GM21390 (cell line): ENCODE measurements around the gene TBL1XR1.
A peak's percentile ranks its signal among the peaks of the same experiment; 100 is the strongest.
"Not testable (repeated sequence)": the region's sequence is repeated elsewhere in the genome, so short reads cannot be mapped to it uniquely, and the experiment has no call there.

Source experiments
- ATAC-seq: cut with Tn5 transposase; IDR thresholded peaks from one replicate; pipeline ENCODE4 v1.9.1; 2021; ENCODE audit not compliant: unreplicated experiment

The TBL1XR1 gene

GRCh38 chr3:177208781-177209180 is 11.5 kb upstream of the TBL1XR1 start:
- no peak for ATAC-seq

GRCh38 chr3:177208223-177208622 is 10.9 kb upstream of the TBL1XR1 start:
- no peak for ATAC-seq

GRCh38 chr3:177206936-177207335 is 9.7 kb upstream of the TBL1XR1 start:
- no peak for ATAC-seq

GRCh38 chr3:177203689-177204395 is 6.6 kb upstream of the TBL1XR1 start:
- no peak for ATAC-seq

DNA sequence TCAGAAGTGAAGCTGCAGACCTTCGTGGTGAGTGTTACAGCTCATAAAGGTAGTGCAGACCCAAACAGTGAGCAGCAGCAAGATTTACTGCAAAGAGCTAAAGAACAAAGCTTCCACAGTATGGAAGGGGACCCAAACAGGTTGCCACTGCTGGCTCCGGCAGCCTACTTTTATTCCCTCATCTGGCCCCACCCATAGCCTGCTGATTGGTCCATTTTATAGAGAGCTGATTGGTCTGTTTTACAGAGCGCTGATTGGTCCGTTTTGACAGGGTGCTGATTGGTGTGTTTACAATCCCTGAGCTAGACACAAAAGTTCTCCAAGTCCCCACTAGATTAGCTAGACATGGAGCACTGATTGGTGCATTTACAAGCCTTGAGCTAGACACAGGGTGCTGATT is 5.7 kb upstream of the TBL1XR1 start:
- ATAC-seq, result not testable (repeated sequence)

GRCh38 chr3:177201700-177202397 is 4.6 kb upstream of the TBL1XR1 start:
- peak; percentile 81 for ATAC-seq

- no peak for ATAC-seq
Observed at GRCh38 chr3:177199206-177199760, 2.0 kb upstream of the TBL1XR1 start.

DNA sequence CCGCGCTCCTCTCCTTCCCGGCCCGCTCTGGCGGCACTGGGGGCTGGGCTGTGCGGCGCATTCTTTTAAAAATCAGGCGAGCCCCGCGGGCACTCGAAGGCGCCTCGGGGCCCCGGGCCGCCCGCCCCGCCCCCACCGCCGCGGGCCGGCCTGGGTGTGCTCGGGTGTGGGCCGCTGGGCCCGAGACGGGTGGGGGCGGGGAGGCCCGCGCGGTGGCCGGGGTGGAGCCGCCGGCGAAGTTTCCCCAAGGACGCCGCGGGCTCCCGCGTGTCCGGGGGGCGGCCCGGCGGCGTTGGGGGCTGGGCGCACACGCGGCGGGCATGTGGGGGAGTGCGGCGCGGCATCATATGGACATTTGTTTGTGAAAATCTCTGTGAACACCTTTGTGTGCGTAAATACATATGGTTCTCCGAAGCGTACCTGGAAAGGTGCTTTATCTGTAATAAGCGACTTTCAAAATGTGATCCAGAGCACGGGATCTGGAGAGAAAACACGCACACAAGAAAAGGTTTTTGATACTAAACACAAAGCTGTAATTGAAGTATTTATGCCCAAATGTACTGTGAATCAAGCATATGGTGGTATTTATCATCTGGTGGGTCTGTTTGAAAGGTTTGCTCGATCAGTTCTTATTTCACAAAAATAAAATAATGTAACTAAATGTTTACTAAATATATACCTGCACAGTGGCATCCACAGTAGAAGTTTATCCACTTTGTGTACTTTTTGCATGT is 612 bp upstream of the TBL1XR1 start:
- peak; percentile 20 for ATAC-seq

DNA sequence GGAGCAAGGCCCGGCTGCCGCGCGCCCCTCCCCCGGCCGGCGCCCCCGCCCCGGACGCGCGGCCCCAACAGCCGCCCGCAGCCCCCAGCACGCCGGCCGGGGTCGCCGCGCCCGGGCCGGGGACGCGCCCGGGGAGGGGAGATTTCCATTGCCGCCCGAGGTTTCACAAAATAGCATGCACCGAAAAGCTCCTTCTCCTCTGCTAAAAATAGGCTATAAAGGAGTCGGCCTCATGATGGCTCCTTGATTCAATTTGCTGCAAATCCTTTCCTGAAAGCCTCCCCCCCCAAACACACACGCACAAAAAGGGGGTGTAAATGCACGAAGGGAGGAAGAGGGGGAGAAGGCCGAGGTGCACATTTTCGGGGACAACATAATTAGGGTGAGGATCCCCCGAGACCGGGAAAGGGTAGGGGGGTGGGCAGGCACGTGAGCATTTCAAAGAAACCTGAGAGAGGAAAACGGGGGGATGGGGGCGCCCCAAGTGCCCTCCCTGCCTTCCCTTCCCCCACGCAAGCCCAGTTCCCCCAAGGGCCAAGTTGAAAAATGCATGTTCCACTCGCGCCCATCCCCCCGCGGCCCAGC is 734 bp downstream of the TBL1XR1 start:
- ATAC-seq, result no peak

GRCh38 chr3:177196008-177196455 is 1.2 kb downstream of the TBL1XR1 start:
- no peak for ATAC-seq

GRCh38 chr3:177195242-177195991 is 1.9 kb downstream of the TBL1XR1 start:
- no peak for ATAC-seq

- ATAC-seq, result no peak
Observed at GRCh38 chr3:177194299-177194698, 3.0 kb downstream of the TBL1XR1 start.

- no peak for ATAC-seq
Observed at GRCh38 chr3:177193688-177194268, 3.5 kb downstream of the TBL1XR1 start.

- ATAC-seq, result not testable (repeated sequence)
Observed at GRCh38 chr3:177193275-177193674, 4.0 kb downstream of the TBL1XR1 start.

DNA sequence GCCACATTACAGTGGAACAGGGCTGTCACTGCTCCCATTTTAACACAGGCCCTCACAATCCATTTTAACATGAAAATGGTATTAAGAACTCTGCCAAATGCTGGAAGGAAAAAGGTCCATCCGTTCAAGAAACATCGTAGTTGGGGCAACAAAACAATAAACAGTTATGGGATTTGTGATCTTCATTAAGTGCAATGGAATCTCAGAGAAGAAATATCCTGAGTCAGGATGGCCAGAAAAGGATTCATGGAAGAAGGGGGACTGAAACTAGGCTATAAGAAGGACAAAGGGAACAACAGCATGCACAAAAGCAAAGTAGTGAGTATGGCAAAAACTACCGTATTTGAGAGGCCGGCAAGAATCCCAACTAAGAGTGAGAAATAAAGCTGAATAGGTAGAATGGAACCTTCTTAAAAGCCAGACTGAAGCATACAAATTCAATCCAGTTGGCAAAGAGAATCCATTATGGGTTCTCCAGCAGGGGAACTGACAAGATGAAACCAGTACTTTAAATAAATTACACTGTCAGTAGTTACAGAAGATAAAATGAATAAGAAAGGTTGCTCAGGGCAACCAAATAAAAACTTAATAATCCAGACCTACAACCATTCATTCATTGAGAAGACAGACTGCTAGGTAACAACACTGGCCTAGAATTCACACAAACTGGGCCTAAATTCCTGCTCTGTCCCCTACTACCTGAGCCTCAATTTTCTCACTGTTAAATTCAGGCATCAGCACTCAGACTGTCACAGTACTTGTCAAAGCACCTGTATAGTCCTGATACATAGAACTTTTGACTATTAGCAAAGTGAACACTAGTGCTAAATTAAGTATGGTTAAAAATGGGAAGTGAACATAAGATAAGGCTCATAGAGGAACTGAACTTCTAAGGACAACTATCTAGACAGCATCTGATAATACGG is 6.3 kb downstream of the TBL1XR1 start:
- ATAC-seq, result peak; percentile 39

- not testable (repeated sequence) for ATAC-seq
Observed at GRCh38 chr3:177190184-177190583, 7.1 kb downstream of the TBL1XR1 start.

DNA sequence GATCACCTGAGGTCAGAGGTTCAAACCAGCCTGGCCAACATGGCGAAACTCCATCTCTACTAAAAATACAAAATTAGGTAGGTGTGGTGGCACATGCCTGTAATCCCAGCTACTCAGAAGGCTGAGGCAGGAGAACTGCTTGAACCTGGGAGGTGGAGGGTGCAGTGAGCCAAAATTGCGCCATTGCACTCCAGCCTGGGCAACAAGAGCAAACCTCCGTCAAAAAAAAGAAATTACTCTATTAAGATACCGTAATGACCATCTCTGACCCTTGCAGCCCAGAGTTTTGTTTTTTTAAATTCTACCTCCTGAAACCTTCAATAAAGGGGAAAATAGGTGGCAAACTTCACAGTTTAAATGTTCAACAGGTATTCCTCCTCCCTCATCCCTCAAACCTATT is 9.0 kb downstream of the TBL1XR1 start:
- ATAC-seq, result not testable (repeated sequence)

DNA sequence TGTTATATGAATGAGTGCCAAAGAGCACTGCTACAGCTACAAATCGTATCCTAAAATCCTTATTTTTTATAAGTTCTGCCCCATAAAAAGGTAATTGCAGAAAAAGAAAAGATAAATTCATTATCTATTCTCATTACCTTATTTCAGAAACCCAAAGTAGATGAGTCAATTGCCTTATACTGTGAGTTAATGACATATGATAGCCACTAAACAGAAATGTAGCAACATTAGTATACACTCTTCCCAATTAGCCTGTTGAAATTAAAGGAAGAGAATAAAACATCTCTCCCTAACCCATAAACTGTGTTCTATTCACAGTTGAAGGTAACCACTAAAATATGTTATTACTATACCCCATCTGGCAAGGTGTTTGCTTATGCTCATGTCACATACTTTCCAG is 11.0 kb downstream of the TBL1XR1 start:
- ATAC-seq, result no peak

DNA sequence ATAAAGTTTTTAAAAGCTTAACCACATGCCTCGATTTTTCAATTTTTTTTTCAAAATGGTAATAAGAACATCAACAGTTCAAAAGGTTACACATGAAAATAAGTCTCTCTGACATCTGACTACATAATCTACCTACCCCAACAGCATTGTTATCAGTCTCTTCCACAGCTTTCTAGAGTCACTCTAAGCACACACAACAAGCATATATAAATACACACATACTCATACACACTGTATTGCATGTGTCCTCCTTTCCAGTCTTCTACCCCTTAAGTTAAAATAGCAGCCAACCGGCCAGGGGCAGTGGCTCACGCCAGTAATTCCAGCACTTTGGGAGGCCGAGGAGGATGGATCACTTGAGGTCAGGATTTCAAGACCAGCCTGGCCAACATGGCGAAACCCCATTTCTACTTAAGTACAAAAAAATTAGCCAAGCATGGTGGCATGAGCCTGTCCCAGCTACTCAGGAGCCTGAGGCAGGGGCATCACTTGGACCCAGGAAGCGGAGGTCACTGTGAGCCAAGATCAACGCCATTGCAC is 12.2 kb downstream of the TBL1XR1 start:
- ATAC-seq, result peak; percentile 43
